ENCODE data around the gene TRIM54. TPM values are rescaled to one million over a fixed set of nuclear protein-coding genes. Genes with fewer than 3 reads are reported as not detected.
A peak's percentile ranks its signal among the peaks of the same experiment; 100 is the strongest.

The TRIM54 gene
- total and polyA plus RNA-seq, 2 of the 8 experiments (the other 6 are each of a cell fraction or from before 2014, with no cell fraction given): 3.9 to 5.8 TPM

GRCh38 chr2:27353762-27354596 lies 71.8 kb downstream of the TRIM54 start:
- Histone ChIP-seq H3K4ac (replicated peaks; ENCODE audit: insufficient read length, low read depth, low read length) (no peak overlapping the region), H3K9me3 (ENCODE audit: insufficient read depth in 2 of 2, low read depth in 1 of 2, low read length in 1 of 2) (no peaks in the 10 kb centered on the region), H4K8ac (ENCODE audit: extremely low read depth, insufficient read depth, low read length) (no peak overlapping the region), H3K18ac (ENCODE audit: extremely low read depth, low read length) (no peak overlapping the region), H4K20me1 (replicated peaks in 1 of 2; ENCODE audit: control insufficient read depth in 1 of 2, insufficient read depth in 2 of 2, low read length in 2 of 2) (peaks cover 3% of the 10 kb centered on the region in 2 experiments), H3K79me1 (ENCODE audit: low read depth, low read length) (no peaks in the 10 kb centered on the region; the same call in 1 of the 2 replicates), H3K14ac (ENCODE audit: insufficient read length) (no peak overlapping the region), H3K4me2 (ENCODE audit: insufficient read depth in 1 of 2, low read depth in 2 of 2, low read length in 2 of 2) (peak overlapping the region; percentile 31 to 62; a peak in 3 of 4 replicates), H3K27ac (ENCODE audit: low read depth, low read length) (no peak overlapping the region), H2BK15ac (ENCODE audit: low read length) (no peak overlapping the region), H2AK5ac (ENCODE audit: low read depth, low read length) (peak overlapping the region; percentile 71; the same call in 1 of the 2 replicates), H3K27me3 (replicated peaks in 1 of 4; ENCODE audit: control insufficient read depth in 3 of 4, extremely low read depth in 1 of 4, insufficient read depth in 3 of 4, low read length in 3 of 4) (no peaks in the 10 kb centered on the region), H3K36me3 (ENCODE audit: control insufficient read depth in 2 of 4, insufficient read depth in 4 of 4, low read length in 3 of 4) (peaks cover 0 to 5% (median 3%) of the 10 kb centered on the region in 4 experiments; a peak in 3 of 8 replicates), H2AFZ (ENCODE audit: low read length) (no peak overlapping the region), H3K23me2 (ENCODE audit: low read depth, low read length) (no peaks in the 10 kb centered on the region), H2BK20ac (ENCODE audit: low read length) (no peak overlapping the region), H2BK5ac (ENCODE audit: low read depth, low read length) (no peak overlapping the region), H3K56ac (replicated peaks; ENCODE audit: insufficient read length, low read depth, low read length) (no peak overlapping the region), H3K79me2 (ENCODE audit: control insufficient read depth in 1 of 2, insufficient read depth in 2 of 2, low read length in 2 of 2) (peaks cover 11 to 81% of the 10 kb centered on the region in 2 experiments; a peak in 3 of 4 replicates), H3K4me1 (replicated peaks in 1 of 4; ENCODE audit: control insufficient read depth in 3 of 4, insufficient read depth in 4 of 4, low read length in 3 of 4) (peaks cover 0 to 12% (median 4%) of the 10 kb centered on the region in 4 experiments; a peak in 4 of 7 replicates), H3K9ac (replicated peaks in 1 of 4; ENCODE audit: extremely low read depth in 1 of 4, low read depth in 3 of 4, low read length in 3 of 4) (peak overlapping the region in 1 of 4 experiments; percentile 48; a peak in 2 of 7 replicates), H2BK12ac (ENCODE audit: low read depth, low read length) (no peak overlapping the region), H2BK120ac (replicated peaks; ENCODE audit: low read depth, low read length) (no peak overlapping the region), H4K5ac (ENCODE audit: insufficient read length, low read depth, low read length) (no peak overlapping the region), H3K23ac (ENCODE audit: insufficient read length) (no peak overlapping the region), H4K91ac (replicated peaks; ENCODE audit: insufficient read length, low read length) (no peak overlapping the region), H3K4me3 (ENCODE audit: extremely low read depth in 1 of 4, insufficient read depth in 2 of 4, low read depth in 3 of 4, low read length in 4 of 4) (no peak overlapping the region)
- ChIA-PET POLR2A (ENCODE audit: partially characterized antibody) (interaction anchor here (0.9 to 9.5 kb wide), 14 partner anchors 9 to 116 kb away, joined by 3 to 135 read pairs (median 4); partner anchors contain the start of genes EIF2B4, MPV17, NRBP1 and PPM1G), CTCF (ENCODE audit: partially characterized antibody) (interaction anchor here (0.8 to 1.6 kb wide), 5 partner anchors 14 to 74 kb away, joined by 3 to 5 read pairs (median 4); partner anchors contain the start of genes EIF2B4 and SNX17)
- DNase-seq (ENCODE audit: low read depth in 1 of 2, low spot score in 2 of 2) (no peak), FAIRE-seq (no peak)
- 89% methylated on average over 7 of the region's 7 CpGs; no CpG with 5 or more reads in 1 of the 2 experiments for WGBS, 2 experiments (ENCODE audit: extremely low coverage in 1 of 2, insufficient coverage in 1 of 2, insufficient read length in 1 of 2, insufficient replicate concordance in 2 of 2, low coverage in 1 of 2, low lambda C conversion rate in 2 of 2, missing lambda C conversion rate in 1 of 2)
- no peak for TF ChIP-seq E2F6 (IDR thresholded peaks at IDR 0.05)
- no peak for TF ChIP-seq CBX8 (IDR thresholded peaks at IDR 0.05; ENCODE audit: borderline replicate concordance, low read depth, low read length)
- TF ChIP-seq GABPA (IDR thresholded peaks at IDR 0.05; ENCODE audit: borderline replicate concordance, insufficient read depth, low read length): no peak
- no peak for TF ChIP-seq SIRT6 (IDR thresholded peaks at IDR 0.05; ENCODE audit: low read length)
- TF ChIP-seq BCL11A (IDR thresholded peaks at IDR 0.05; ENCODE audit: low read depth in 2 of 2, low read length in 2 of 2): no peak
- TF ChIP-seq GTF2F1 (IDR thresholded peaks at IDR 0.05; ENCODE audit: borderline replicate concordance, low read depth, low read length): no peak
- TF ChIP-seq YY1 (IDR thresholded peaks at IDR 0.05; ENCODE audit: low read depth, low read length): no peak
- TF ChIP-seq JUND (IDR thresholded peaks at IDR 0.05; ENCODE audit: low read length): no peak
- no peak for TF ChIP-seq KDM1A (IDR thresholded peaks at IDR 0.05; ENCODE audit: borderline replicate concordance, low read length)
- TF ChIP-seq PHF8 (conservative IDR thresholded peaks at IDR 0.05; ENCODE audit: low read depth, low read length): no peak
- no peak for TF ChIP-seq FOSL1 (IDR thresholded peaks at IDR 0.05; ENCODE audit: insufficient read depth, low read depth, low read length)

All from H1 (cell line).